Inflammatory macrophage treated with lipopolysaccharide for 4 hours (primary cell): ENCODE measurements around the gene MRFAP1.
"Not testable (repeated sequence)": the region's sequence is repeated elsewhere in the genome, so short reads cannot be mapped to it uniquely, and the experiment has no call there.

ENCODE experiments used
- DNase-seq: peaks from one replicate; pipeline ENCODE4 v3.0.0-alpha.2; 2020

MRFAP1 gene

DNA sequence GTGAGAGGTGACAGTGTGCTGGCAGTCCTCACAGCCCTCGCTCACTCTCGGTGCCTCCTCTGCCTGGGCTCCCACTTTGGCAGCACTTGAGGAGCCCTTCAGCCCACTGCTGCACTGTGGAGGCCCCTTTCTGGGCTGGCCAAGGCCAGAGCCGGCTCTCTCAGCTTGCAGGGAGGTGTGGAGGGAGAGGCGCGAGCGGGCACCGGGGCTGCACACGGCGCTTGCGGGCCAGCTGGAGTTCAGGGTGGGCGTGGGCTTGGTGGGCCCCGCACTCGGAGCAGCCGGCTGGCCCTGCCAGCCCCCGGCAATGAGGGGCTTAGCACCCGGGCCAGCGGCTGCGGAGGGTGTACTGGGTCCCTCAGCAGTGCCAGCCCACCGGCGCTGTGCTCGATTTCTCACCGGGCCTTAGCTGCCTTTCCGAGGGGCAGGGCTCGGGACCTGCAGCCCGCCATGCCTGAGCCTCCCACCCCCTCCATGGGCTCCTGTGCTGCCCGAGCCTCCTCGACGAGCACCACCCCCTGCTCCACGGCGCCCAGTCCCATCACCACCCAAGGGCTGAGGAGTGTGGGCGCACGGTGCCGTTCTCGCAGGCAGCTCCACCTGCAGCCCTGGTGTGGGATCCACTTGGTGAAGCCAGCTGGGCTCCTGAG is 32.2 kb downstream of the MRFAP1 start:
- DNase-seq: not testable (repeated sequence)

GRCh38 chr4:6673191-6673659 is 32.7 kb downstream of the MRFAP1 start:
- DNase-seq: not testable (repeated sequence)

GRCh38 chr4:6673660-6674499 is 33.4 kb downstream of the MRFAP1 start:
- peak; percentile 90 for DNase-seq

- DNase-seq: no peak
Observed at GRCh38 chr4:6674500-6675149, 34.1 kb downstream of the MRFAP1 start.

GRCh38 chr4:6676722-6677558 is 36.5 kb downstream of the MRFAP1 start:
- no peak for DNase-seq

- DNase-seq: no peak
Observed at GRCh38 chr4:6680372-6681034, 40.0 kb downstream of the MRFAP1 start.

DNA sequence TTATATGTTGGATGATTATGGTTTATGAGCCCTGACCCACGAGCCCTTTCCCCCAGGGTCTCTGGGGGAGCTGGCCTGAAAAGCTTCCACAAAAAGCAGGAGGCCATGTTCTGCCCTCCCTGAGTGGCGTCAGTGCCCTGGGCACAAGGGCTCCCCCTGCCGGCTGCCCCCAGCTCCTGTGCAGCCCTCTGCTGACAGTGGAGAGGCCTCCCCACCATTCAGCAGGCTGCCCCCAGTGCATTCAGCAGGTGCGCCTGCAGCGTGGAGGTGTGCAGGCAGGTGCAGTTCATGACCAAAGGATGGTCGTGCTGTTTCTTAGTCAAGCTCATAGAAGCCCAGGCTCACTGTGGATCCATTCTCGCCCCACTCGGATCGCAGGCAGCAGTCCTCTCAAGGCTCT is 40.7 kb downstream of the MRFAP1 start:
- DNase-seq: no peak

DNA sequence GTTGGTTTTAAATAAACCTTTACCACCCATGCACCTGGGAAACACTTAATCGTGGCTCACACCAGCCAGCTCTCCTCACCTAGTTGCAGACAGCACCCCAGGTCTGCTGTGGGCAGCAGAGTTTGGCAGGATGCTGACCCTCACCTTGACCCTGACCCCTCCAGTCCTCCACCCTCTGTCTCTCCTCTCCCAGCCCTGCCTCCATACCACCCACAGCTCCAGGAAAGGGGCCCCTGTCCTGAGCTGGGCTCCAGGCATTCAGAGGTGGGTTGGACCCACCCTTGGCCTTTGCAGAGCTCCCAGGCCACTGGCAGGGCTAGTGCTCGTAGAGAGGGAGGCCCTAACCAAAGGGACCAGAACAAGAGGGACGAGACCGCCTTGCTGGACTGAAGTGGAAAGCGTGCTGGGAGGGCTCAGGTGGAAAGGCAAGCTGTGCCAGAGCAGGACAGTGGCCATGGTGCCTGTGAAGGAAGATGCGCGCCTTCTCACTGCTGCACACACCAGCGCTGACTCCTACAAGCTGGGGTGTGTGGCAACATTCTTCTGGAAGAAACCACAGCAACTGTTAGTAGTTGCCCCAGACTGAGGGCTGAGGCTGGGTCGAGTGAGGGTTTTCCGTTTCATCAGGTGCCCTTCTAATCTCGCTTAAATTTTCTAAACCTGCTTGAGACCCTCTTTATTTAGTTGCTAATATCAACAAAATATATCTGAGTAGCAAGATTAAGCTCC is 42.5 kb downstream of the MRFAP1 start:
- DNase-seq: no peak

GRCh38 chr4:6684656-6685055 is 44.2 kb downstream of the MRFAP1 start:
- DNase-seq: no peak

GRCh38 chr4:6686104-6686787 is 45.8 kb downstream of the MRFAP1 start:
- no peak for DNase-seq

GRCh38 chr4:6687947-6688878 is 47.7 kb downstream of the MRFAP1 start:
- DNase-seq: no peak

GRCh38 chr4:6688879-6689505 is 48.5 kb downstream of the MRFAP1 start:
- DNase-seq: peak; percentile 56

GRCh38 chr4:6689506-6689960 is 49.0 kb downstream of the MRFAP1 start:
- no peak for DNase-seq
